ENCODE data around the gene RAPGEF2. TPM values are rescaled to one million over a fixed set of nuclear protein-coding genes. Genes with fewer than 3 reads are reported as not detected.

Gene RAPGEF2
- total and polyA plus RNA-seq, 9 of the 15 experiments (the other 6 are each of a cell fraction or from before 2014, with no cell fraction given), result 3.1 to 32.6 (median 23.1) TPM

- intact Hi-C loops (cut with micrococcal nuclease) (no loop called here), in situ Hi-C loops (cut with MboI) (no loop called here)
- ATAC-seq (no peak), DNase-seq (ENCODE audit: extremely low read depth in 1 of 4, low spot score in 3 of 4) (no peak), FAIRE-seq (no peak)
- POLR2A ChIA-PET, result no interaction called here
- TF ChIP-seq IFI16 (CRISPR knock-in tag; IDR thresholded peaks at IDR 0.05), result no peak
- TF ChIP-seq SRSF1 (IDR thresholded peaks at IDR 0.05; ENCODE audit: low read depth, low read length), result no peak
- no peak for TF ChIP-seq GTF2A2 (tag; IDR thresholded peaks at IDR 0.05)
- no peak for TF ChIP-seq ZNF444 (CRISPR knock-in tag; IDR thresholded peaks at IDR 0.05)
- TF ChIP-seq ZFPM2 (CRISPR knock-in tag; IDR thresholded peaks at IDR 0.05), result no peak
- no peak for TF ChIP-seq BHLHE40 (IDR thresholded peaks at IDR 0.05; ENCODE audit: low read length)
- TF ChIP-seq LCOR (CRISPR knock-in tag; IDR thresholded peaks at IDR 0.05), result no peak
- Histone ChIP-seq H3K36me3 (ENCODE audit: control insufficient read depth, insufficient read depth, low read length) (no peaks in the 10 kb centered on the region), H3K27ac (ENCODE audit: extremely low read depth, low read depth, low read length) (no peak overlapping the region), H3K9me1 (ENCODE audit: control insufficient read depth, insufficient read depth, low read length) (no peaks in the 10 kb centered on the region), H4K20me1 (replicated peaks; ENCODE audit: control insufficient read depth, insufficient read depth, low read length) (no peaks in the 10 kb centered on the region; the same call in 1 of the 2 replicates), H3K4me1 (replicated peaks in 1 of 2; ENCODE audit: control insufficient read depth in 2 of 2, insufficient read depth in 2 of 2, low read length in 2 of 2) (no peaks in the 10 kb centered on the region), H2AFZ (ENCODE audit: low read depth, low read length) (no peak overlapping the region), H3K27me3 (ENCODE audit: control insufficient read depth in 2 of 2, insufficient read depth in 2 of 2, low read length in 2 of 2) (no peaks in the 10 kb centered on the region), H3K79me2 (ENCODE audit: control insufficient read depth, insufficient read depth, low read length) (no peaks in the 10 kb centered on the region), H3K9ac (ENCODE audit: insufficient read depth in 1 of 2, low read depth in 2 of 2, low read length in 2 of 2) (no peak overlapping the region), H3K4me3 (no peak overlapping the region), H3K9me3 (replicated peaks; ENCODE audit: control insufficient read depth, insufficient read depth, low read depth, low read length) (no peaks in the 10 kb centered on the region), H3K4me2 (ENCODE audit: insufficient read depth, low read length) (no peak overlapping the region)
- 71% methylated on average over 1 of the region's 1 CpG for WGBS (ENCODE audit: insufficient coverage, low coverage, missing lambda C conversion rate)
- CTCF ChIA-PET (ENCODE audit: low intra/inter-chr PET ratio), result no interaction called here
- BruUV-seq (replicated peaks), result no TSS peak
These were observed 184.9 kb downstream of the RAPGEF2 start for GRCh38 chr4:159287767-159288166.

- WGBS (ENCODE audit: insufficient coverage, low coverage, missing lambda C conversion rate), result 37% methylated on average over 3 of the region's 3 CpGs
- ChIA-PET POLR2A (no interaction called here), CTCF (ENCODE audit: low intra/inter-chr PET ratio) (no interaction called here)
- Histone ChIP-seq H3K27me3 (ENCODE audit: control insufficient read depth in 2 of 2, insufficient read depth in 2 of 2, low read length in 2 of 2) (no peaks in the 10 kb centered on the region), H3K4me1 (replicated peaks in 1 of 2; ENCODE audit: control insufficient read depth in 2 of 2, insufficient read depth in 2 of 2, low read length in 2 of 2) (no peaks in the 10 kb centered on the region), H4K20me1 (replicated peaks; ENCODE audit: control insufficient read depth, insufficient read depth, low read length) (no peaks in the 10 kb centered on the region; the same call in 1 of the 2 replicates), H3K9ac (ENCODE audit: insufficient read depth in 1 of 2, low read depth in 2 of 2, low read length in 2 of 2) (no peak overlapping the region), H2AFZ (ENCODE audit: low read depth, low read length) (no peak overlapping the region), H3K9me1 (ENCODE audit: control insufficient read depth, insufficient read depth, low read length) (no peaks in the 10 kb centered on the region), H3K9me3 (replicated peaks; ENCODE audit: control insufficient read depth, insufficient read depth, low read depth, low read length) (no peaks in the 10 kb centered on the region), H3K4me3 (no peak overlapping the region), H3K27ac (ENCODE audit: extremely low read depth, low read depth, low read length) (no peak overlapping the region), H3K36me3 (ENCODE audit: control insufficient read depth, insufficient read depth, low read length) (no peaks in the 10 kb centered on the region), H3K79me2 (ENCODE audit: control insufficient read depth, insufficient read depth, low read length) (no peaks in the 10 kb centered on the region), H3K4me2 (ENCODE audit: insufficient read depth, low read length) (no peak overlapping the region)
- in situ Hi-C loops (cut with MboI), result no loop called here
- BruUV-seq (replicated peaks), result no TSS peak
- no peak for FAIRE-seq
- no peak for DNase-seq (ENCODE audit: extremely low read depth in 1 of 4, low spot score in 3 of 4)
- intact Hi-C loops (cut with micrococcal nuclease), result no loop called here
- ATAC-seq, result no peak
- no peak for TF ChIP-seq ZNF518B (CRISPR knock-in tag; IDR thresholded peaks at IDR 0.05)
- no peak for TF ChIP-seq ZNF584 (CRISPR knock-in tag; IDR thresholded peaks at IDR 0.05; ENCODE audit: low read depth)
These were observed 186.8 kb downstream of the RAPGEF2 start for GRCh38 chr4:159289682-159290081.
